ENCODE measurements around the gene SRRM3.
"Not testable (repeated sequence)": the region's sequence is repeated elsewhere in the genome, so short reads cannot be mapped to it uniquely, and the experiment has no call there.

Gene SRRM3

DNA sequence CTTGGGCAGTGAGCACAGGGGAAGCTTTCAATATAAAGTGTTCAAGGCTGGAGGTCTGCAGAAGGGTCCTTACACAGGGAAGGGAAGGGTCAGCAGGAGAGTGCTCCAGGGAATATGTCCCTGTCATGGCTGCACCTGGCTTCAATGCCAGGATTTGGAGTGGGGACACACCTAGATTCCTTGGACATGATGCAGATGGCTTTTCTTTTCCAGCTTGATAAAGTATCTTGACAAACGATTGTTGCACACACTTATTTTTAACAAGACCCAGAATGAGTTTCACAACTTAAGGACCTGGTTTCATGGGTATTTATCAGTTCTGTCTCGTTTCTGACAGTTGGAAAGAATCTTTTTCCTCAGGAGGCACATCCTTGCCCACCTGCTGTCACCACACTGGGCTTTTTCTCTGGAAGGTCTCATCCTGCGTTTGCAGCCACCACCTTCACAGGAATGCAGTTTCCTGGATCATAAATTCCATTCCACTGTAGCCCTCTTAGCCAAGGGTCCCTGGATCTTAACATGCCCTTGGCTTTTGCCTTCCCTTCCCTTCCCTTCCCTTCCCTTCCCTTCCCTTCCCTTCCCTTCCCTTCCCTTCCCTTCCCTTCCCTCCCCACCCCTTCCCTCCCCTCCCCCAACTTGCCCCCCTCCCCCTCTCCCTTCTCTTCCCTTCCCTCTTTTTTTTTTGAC is 21.7 kb downstream of the SRRM3 start:
- H3K4me3 ChIP-seq (ENCODE audit: low read length) = no peak overlapping the region
- no peak for DNase-seq (ENCODE audit: low read depth, low spot score)

DNA sequence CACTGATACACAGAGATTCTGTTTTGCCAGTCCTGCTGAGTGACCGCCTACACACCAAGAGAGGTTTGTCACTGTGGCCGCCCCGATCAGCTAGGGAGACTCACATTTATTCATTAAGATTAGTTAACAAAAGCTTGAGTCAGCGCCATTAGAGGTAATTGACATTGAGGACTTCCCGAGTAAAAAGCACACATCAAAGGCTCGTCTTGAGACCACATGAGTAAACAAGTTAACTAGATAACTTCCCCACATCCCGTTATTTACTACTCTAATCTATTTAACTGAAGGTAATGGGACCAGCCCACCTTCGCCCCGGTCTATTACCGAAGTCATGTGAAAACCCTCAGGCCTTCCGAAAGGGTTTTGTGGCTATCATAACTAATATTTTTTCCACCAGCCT is 23.0 kb downstream of the SRRM3 start:
- no peak for DNase-seq (ENCODE audit: low read depth, low spot score)
- H3K4me3 ChIP-seq (ENCODE audit: low read length) = no peak overlapping the region

DNA sequence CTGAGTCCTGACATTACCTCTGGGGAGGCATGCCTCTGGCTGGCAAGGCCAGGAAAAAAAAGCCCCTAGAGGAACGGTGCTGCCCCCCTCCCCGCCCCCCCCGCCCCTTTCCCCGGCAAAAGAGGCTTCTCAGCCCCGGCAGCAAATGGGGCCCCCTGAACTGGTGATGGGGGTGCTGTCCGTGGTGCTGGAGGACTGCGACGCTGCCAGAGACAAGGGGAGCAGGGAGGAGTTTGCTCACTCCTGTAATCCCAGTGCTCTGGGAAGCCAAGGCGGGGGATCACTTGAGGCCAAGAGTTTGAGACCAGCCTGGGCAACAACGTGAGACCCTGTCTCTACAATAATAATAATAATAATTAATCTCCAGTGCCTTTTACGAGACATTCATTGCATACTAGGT is 23.7 kb downstream of the SRRM3 start:
- no peak for DNase-seq (ENCODE audit: low read depth, low spot score)
- H3K4me3 ChIP-seq (ENCODE audit: low read length) = no peak overlapping the region

DNA sequence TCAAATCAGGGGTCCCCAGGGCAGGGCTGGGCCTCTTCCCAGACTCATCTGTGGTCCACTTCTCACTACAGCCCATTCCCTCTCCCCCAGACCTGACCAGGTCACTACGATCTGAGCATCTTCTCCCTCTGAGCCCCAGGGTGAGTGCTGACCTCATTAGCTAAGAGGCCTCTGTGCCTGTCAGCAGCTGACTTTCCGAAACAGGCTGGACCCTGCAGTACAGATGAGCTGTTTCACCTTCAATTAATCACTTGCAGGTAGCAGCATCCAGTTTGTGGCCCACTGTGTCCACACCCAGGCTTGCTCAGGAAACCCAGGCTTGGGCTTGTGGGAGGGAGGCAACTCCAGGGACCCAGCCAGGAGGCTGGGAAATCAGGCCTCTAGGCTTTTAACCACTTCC is 24.3 kb downstream of the SRRM3 start:
- DNase-seq (ENCODE audit: low read depth, low spot score) = no peak
- no peak overlapping the region for H3K4me3 ChIP-seq (ENCODE audit: low read length)

DNA sequence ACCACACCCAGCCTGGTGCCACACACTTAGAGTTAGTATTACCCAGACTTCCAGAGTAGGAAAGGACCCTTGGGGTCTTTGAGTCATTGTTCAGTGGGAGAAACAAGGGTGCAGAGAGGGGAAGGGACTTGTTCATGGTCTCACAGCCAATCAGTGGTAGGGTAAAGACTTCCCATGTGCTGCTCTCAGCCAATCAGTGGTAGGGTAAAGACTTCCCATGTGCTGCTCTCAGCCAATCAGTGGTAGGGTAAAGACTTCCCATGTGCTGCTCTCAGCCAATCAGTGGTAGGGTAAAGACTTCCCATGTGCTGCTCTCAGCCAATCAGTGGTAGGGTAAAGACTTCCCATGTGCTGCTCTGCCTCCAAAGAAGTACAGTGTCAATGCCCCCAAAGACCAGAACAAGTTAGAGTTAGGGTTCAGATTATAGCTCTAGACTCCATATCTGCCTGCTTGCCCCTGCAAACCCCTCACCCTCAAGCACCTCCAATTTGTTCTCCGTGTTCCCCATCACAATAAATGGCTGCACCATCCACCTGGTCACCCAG is 25.3 kb downstream of the SRRM3 start:
- not testable (repeated sequence) for H3K4me3 ChIP-seq (ENCODE audit: low read length); DNase-seq (ENCODE audit: low read depth, low spot score)

DNA sequence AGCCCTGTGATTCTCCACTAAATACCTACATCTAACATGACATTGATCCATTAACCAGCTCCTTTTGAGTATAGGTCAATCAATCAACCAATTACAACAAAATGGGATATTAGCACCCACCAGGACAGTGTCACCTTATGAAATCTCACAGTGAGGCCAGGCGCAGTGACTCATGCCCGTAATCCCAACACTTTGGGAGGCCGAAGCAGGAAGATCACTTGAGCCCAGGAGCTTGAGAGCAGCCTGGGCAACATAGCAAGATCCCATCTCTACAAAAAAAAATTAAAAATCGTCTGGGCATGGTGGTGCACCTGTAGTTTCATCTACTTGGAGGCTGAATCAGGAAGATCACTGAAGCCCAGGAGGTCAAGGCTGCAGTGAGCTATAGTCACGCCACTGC is 28.5 kb downstream of the SRRM3 start:
- H3K4me3 ChIP-seq (ENCODE audit: low read length) = no peak overlapping the region
- no peak for DNase-seq (ENCODE audit: low read depth, low spot score)

DNA sequence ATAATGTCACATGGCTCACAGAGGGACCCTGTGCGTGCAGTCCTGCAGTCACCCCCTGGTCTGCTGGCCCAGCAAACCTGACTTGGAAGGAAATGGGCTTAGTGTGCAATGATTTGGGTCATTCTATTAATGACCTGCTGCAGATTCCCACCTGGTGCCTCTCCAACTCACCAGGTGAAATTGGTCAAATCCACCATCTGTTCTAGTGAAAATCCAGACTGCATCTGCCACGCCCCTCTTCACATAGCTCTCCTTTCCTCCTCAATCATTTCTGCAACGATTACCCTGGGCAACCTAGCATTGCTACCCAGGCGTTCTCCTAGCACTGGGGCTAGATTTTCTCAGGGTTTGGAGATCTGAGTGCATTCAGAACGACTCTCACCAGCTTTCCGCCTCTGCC is 29.4 kb downstream of the SRRM3 start:
- DNase-seq (ENCODE audit: low read depth, low spot score) = no peak
- no peak overlapping the region for H3K4me3 ChIP-seq (ENCODE audit: low read length)

DNA sequence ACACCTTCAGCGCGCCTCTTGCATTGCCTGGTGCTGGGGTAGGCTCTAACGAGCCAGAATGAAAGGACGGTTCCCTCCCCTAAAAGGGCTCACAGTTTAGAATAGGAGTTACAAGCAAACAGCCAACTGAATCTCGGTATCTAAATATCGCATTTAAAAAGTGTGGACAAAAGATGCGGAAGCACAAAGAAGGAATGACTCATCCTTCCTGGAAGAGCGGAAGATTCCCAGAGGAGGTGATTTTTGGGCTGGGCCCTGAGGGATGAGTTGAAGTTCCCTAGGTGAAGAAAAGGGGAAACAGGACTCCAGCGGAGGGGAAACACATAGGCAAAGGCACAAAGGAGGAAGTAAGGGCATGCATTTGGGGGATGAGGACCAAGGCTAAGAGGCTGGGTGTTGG is 29.9 kb downstream of the SRRM3 start:
- H3K4me3 ChIP-seq (ENCODE audit: low read length) = no peak overlapping the region
- DNase-seq (ENCODE audit: low read depth, low spot score) = no peak

DNA sequence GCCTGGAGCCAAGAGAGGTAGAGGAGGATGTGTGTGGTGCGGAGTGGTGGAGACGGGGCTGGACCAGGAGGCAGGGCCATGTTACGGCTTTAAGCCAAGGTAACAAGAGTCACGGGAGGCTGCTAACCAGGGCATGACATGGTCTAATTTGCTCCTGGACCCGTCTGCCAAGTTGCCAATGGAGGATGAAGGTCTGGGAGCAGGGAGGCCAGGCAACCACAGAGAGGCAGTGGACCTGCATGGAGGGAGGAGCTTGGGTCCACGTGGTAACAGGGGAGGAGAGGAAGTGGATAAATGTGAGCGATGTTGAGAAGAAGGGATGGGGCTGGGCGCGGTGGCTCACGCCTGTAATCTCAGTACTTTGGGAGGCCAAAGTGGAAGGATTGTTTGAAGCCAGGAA is 31.0 kb downstream of the SRRM3 start:
- no peak overlapping the region for H3K4me3 ChIP-seq (ENCODE audit: low read length)
- DNase-seq (ENCODE audit: low read depth, low spot score) = no peak

DNA sequence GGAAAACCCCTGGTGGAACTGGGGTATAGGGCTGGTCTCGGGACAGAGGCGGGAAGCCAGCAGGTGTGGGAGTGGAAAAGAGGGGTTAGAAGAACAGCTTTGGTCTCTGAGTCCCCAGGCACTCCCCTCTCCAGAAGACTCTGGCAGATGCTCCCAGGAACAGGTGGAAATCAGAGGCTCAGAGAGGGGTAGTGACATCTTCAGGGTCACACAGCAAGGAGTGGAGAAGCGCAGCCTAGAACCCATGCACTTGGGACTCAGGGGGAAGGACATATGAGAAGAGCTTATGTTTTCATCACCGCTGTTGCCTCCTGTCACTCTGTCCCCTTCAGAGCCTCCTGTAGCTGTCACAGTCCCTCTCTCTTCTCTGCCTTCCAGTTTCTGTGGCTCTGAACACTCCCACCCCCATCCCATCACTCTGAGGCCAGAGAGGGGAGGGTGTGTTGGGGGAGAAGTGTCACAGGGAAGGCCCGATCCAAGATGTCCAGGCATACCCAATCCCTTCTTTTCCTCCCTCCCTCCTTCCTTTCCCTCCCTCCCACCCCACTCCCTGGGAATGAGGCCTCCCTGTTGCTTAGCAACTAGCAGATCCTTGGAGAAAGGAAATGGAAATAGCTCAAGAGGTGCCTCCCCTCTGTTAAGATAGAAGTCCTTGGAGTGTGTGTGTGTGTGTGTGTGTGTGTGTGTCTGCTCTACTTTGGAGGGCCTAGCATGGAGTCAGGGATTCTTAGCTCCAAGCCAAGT is 32.0 kb downstream of the SRRM3 start:
- H3K4me3 ChIP-seq (ENCODE audit: low read length) = no peak overlapping the region
- DNase-seq (ENCODE audit: low read depth, low spot score) = no peak

DNA sequence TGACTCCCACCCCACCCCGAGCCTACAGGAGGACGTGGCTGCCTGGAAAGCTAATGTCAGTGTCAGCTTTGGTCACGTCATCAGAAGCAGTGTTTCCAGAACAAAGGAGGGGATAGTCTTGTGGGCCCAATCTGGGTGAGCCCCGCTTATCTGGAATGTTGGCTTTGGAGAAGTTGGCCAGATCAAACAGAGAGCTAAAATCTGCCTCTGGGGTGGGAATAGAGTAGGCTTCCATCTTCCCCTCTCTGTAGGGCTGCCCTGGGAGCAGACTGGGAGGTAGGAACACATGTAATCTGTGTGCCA is 32.5 kb downstream of the SRRM3 start:
- no peak for DNase-seq (ENCODE audit: low read depth, low spot score)
- H3K4me3 ChIP-seq (ENCODE audit: low read length) = no peak overlapping the region

DNA sequence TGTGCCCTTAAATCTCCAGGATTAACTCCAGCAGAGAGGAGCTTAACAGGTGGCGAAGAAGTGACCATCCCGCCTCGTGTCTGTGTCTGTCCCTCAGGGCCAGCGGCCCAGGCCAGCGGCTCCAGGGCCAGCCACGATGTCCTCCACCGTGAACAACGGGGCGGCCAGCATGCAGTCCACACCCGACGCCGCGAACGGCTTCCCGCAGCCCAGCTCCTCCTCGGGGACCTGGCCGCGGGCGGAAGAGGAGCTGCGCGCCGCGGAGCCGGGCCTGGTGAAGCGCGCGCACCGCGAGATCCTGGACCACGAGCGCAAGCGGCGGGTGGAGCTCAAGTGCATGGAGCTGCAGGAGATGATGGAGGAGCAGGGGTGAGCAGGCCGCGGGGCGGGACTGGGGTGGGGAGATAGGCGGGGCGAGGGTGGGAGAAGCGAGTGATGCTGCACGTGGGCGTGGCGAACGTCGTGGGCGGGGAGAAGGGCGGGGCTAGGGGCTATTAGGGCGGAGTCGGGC is 33.3 kb downstream of the SRRM3 start:
- peak; percentile 79 for DNase-seq (ENCODE audit: low read depth, low spot score)
- H3K4me3 ChIP-seq (ENCODE audit: low read length) = peak overlapping the region; percentile 15

DNA sequence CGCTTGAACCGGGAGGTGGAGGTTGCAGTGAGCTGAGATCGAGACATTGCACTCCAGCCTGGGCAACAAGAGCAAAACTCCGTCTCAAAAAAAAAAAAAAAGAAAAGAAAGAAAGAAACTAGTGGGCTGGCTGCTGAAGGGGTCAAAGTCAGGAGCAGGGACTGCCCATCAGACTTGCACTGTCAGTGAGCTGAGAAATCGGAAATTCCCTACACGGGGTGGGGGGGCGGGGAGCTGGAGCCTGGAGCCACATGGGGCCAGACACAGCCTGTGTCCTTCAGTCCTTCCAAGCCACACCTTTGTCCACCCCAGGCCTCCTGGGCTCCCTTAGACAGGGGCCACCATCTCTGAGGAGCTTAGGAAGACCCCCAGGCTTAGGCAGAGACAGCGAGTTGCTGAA is 34.5 kb downstream of the SRRM3 start:
- DNase-seq (ENCODE audit: low read depth, low spot score) = no peak
- H3K4me3 ChIP-seq (ENCODE audit: low read length) = no peak overlapping the region

DNA sequence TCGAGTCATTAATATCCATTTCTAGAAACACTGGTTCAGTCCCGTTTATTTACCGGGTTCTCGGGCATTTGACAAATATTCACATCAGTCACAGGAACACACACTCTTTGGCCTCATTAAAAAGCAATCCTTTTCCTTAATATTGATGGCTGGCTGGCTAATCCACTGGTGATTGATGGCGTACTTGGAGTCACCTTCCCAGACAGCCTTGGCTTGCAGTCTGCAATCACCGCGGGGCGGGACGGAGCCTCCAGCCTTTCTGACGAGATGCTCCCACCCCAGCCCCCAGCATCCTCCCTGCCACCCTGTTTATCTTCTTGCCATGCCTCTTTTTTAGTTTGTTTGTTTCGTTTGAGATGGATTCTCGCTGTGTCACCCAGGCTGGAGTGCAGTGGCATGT is 36.6 kb downstream of the SRRM3 start:
- no peak for DNase-seq (ENCODE audit: low read depth, low spot score)
- no peak overlapping the region for H3K4me3 ChIP-seq (ENCODE audit: low read length)

DNA sequence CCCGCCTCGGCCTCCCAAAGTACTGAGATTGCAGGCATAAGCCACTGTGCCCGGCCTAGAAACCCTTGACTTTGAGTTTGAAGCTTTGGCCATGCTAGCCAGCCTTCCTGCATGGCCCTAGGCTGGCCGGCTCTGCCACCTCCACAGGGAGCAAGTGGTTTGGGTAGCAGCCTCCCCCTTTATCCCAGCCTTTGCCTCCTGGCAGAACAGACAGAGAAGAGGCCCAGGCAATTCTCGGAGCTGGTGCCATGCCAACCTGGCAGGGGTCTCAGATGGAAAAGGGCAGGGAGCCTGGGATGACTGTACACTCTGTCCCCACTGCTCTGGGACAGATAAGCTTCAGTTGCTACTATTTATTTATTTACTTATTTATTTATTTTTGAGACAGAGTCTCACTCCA is 39.4 kb downstream of the SRRM3 start:
- DNase-seq (ENCODE audit: low read depth, low spot score) = no peak
- H3K4me3 ChIP-seq (ENCODE audit: low read length) = no peak overlapping the region

DNA sequence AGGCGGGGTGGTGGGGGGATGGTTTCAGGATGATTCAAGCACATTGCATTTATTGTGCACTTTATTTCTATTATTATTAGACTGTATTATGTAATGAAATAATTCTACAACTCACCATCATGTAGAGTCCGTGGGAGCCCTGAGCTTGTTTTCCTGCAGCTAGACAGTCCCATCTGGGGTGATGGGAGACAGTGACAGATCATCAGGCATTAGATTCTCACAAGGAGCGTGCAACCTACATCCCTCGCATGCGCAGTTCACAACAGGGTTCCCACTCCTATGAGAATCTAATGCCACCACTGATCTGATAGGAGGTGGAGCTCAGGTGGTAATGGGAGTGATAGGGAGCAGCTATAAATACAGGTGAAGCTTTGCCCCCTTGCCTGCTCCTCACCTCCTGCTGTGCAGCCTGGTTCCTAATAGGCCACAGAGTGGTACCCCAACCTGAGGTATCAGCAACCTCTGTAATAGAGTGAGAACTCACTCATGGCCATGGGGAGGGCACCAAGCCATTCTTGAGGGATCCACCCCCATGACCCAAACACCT is 40.9 kb downstream of the SRRM3 start:
- H3K4me3 ChIP-seq (ENCODE audit: low read length); DNase-seq (ENCODE audit: low read depth, low spot score): not testable (repeated sequence)

DNA sequence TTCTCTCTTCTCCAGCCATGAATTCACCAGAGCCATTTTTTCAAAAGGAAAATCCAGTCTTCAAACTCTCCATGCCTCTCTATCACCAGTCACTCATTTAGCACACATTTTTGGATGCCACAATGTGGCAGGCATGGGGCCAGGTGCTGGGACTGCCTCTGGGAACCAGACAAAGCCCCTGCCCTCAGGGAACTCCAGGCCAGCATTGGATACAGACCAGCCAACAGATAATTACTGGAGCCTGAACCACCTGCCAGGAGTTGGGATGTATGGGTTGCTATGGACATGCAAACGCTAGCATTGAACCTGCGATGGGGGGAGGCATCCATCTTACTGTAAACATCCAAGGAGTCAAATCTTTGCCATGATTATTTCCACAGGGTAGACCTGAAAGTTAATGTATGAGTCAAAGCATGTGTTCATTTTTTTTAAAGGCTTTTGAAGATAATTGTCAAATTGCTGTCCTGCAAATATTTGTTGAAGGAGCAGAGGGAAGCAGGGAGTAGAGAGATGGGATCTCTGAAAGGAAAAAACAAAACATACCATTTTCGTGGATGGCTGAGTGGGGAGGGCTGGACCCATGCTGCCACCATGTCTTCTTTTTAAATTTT is 43.2 kb downstream of the SRRM3 start:
- H3K4me3 ChIP-seq (ENCODE audit: low read length) = no peak overlapping the region
- DNase-seq (ENCODE audit: low read depth, low spot score) = no peak

DNA sequence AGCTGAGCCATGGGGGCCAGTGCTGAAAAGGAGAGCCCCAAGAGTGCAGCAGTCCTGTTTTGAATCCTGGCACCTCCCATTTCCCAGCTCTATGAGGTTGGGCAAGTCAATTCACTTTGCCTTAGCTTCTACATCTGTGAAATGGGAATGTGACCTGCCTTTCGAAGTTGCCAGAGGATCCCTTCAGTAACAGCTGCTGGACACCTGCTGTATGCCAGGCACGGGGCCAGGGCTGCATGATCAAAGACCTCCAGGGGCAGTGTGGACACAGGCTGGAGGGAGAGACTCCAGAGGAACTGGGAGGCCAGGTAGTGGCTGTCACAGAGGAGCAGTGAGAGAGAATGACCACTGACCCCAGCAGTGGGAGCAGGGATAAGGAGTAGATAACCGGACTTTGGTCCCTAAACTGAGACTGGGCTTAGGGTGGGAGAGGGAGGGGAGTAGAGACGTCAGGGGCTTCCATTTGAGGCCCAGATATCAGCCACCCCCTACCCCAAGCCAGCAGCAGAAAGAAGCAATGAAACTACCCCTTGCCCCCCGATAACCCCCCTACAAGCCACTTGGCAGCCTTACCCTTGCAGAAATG is 45.2 kb downstream of the SRRM3 start:
- DNase-seq (ENCODE audit: low read depth, low spot score) = no peak
- H3K4me3 ChIP-seq (ENCODE audit: low read length) = no peak overlapping the region

DNA sequence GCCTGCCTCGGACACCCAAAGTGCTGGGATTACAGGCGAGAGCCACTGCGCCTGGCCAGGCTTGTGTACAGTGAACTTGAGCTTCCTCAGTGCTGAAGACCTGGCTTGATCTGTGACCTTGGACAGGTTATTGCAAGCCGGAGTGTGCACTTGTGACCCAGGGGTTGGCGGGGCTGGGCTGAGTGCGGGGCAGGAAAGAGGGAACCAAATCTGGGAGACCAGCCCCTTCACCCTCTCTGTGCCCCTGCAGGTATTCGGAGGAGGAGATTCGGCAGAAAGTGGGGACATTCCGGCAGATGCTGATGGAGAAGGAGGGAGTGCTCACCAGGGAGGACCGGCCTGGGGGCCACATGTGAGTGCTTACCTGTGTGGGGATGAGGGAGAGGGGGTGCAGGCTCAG is 46.2 kb downstream of the SRRM3 start:
- H3K4me3 ChIP-seq (ENCODE audit: low read length) = no peak overlapping the region
- DNase-seq (ENCODE audit: low read depth, low spot score) = no peak

DNA sequence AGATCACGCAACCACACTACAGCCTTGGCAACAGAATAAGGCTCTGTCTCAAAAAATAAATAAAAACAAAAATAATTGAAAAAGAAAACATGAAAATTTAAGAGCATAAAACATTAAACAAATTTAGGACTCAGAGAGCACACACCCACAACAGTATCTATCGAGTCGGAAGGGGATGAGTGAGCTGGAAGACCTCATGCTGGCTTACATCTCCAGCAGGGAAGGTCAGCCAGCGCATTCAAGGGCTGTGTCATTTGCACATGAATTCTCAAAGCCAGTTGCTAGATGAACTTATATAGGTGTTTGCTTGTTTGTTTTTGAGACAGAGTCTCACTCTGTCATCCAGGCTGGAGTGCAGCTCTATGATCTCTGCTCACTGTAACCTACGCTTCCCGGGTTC is 50.3 kb downstream of the SRRM3 start:
- DNase-seq (ENCODE audit: low read depth, low spot score) = no peak

More for the DNA sequence above, 50.3 kb downstream of the SRRM3 start:
- H3K4me3 ChIP-seq (ENCODE audit: low read length) = no peak overlapping the region
